Sigmoid colon (tissue), 4 donors: ENCODE data around the gene ICOS.

Experiments used
- CTCF ChIP-seq, 4 experiments: fragments of 450-650 bp in 3 of 4; fragments of 200-600 bp in 1 of 4; IDR thresholded peaks; one replicate each; pipeline ENCODE4 v1.5.1; 2016 to 2019; ENCODE audit warnings: antibody characterized with exemption in 4 of 4, mild to moderate bottlenecking in 3 of 4, moderate library complexity in 2 of 4
- EP300 ChIP-seq, 4 donors: sonication (generic); formaldehyde crosslinking; IDR thresholded peaks; one replicate each; pipeline ENCODE4 v1.6.1; 2017; ENCODE audit warnings: antibody characterized with exemption in 4 of 4
- POLR2A ChIP-seq, 2 donors: fragments of 450-650 bp; IDR thresholded peaks; one replicate each; pipeline ENCODE4 v1.6.1; 2016; ENCODE audit warnings: antibody characterized with exemption in 2 of 2, mild to moderate bottlenecking in 2 of 2, moderate library complexity in 2 of 2
- POLR2AphosphoS5 ChIP-seq, 4 donors: sonication (generic); formaldehyde crosslinking; IDR thresholded peaks; one replicate each; pipeline ENCODE4 v1.6.1; 2017; ENCODE audit warnings: antibody characterized with exemption in 4 of 4

DNA sequence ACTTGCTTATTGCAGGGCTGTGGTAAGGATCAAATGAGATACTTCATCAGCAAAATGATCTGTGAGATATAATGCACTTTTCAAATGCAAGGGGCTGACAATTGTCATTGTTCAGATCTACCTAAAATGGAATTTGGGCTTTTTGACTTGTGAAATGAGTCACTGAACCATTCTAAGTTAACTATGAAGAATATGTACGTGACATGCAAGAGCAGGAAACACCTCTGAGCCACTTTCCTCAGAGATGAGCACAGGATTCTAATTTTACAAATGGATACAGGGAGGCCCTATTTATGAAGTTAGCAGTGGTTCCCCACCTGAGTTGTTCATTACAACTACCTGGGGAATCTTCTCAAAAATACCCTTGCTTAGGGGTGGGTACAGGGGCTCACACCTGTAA is 42.3 kb upstream of the ICOS start:
- no peak for TF ChIP-seq CTCF (IDR thresholded peaks at IDR 0.05)
- no peak for TF ChIP-seq POLR2A (IDR thresholded peaks at IDR 0.05)
- no peak for TF ChIP-seq EP300 (IDR thresholded peaks at IDR 0.05)
- TF ChIP-seq POLR2AphosphoS5 (IDR thresholded peaks at IDR 0.05): no peak
